ENCODE data around the gene HS3ST1.
"Not testable (repeated sequence)": the region's sequence is repeated elsewhere in the genome, so short reads cannot be mapped to it uniquely, and the experiment has no call there.

HS3ST1 gene

GRCh38 chr4:11397819-11398610 lies 30.7 kb downstream of the HS3ST1 start:
- DNase-seq (ENCODE audit: low read depth in 1 of 2, low spot score in 1 of 2) = no peak
- TF ChIP-seq SPI1 (IDR thresholded peaks at IDR 0.05; ENCODE audit: borderline replicate concordance, low read depth) (no peak), POLR2AphosphoS5 (IDR thresholded peaks at IDR 0.05; ENCODE audit: low read depth) (no peak), REST (IDR thresholded peaks at IDR 0.05; ENCODE audit: insufficient replicate concordance, low read depth) (no peak), CTCF (IDR thresholded peaks at IDR 0.05; ENCODE audit: insufficient read depth, low read length) (no peak), GABPA (IDR thresholded peaks at IDR 0.05; ENCODE audit: low read depth) (no peak)
- H3K27ac ChIP-seq (replicated peaks) = no peak overlapping the region

GRCh38 chr4:11397146-11397545 lies 31.5 kb downstream of the HS3ST1 start:
- Histone ChIP-seq H3K4me3 (replicated peaks; ENCODE audit: insufficient read depth, low read length) (no peak overlapping the region), H3K27ac (replicated peaks) (no peak overlapping the region), H3K27me3 (ENCODE audit: insufficient read depth, poor library complexity, severe bottlenecking) (no peaks in the 10 kb centered on the region)
- DNase-seq (ENCODE audit: low read depth in 1 of 2, low spot score in 1 of 2) = no peak
- no peak for TF ChIP-seq POLR2AphosphoS5 (IDR thresholded peaks at IDR 0.05; ENCODE audit: low read depth)
- TF ChIP-seq REST (IDR thresholded peaks at IDR 0.05; ENCODE audit: insufficient replicate concordance, low read depth) = no peak
- no peak for TF ChIP-seq CTCF (IDR thresholded peaks at IDR 0.05; ENCODE audit: insufficient read depth, low read length)
- no peak for TF ChIP-seq SPI1 (IDR thresholded peaks at IDR 0.05; ENCODE audit: borderline replicate concordance, low read depth)
- no peak for TF ChIP-seq GABPA (IDR thresholded peaks at IDR 0.05; ENCODE audit: low read depth)

More at GRCh38 chr4:11397819-11398610, 30.7 kb downstream of the HS3ST1 start:
- Histone ChIP-seq H3K4me3 (replicated peaks; ENCODE audit: insufficient read depth, low read length) (no peak overlapping the region), H3K27me3 (ENCODE audit: insufficient read depth, poor library complexity, severe bottlenecking) (no peaks in the 10 kb centered on the region)

- H3K27ac ChIP-seq (replicated peaks) = no peak overlapping the region
Observed at GRCh38 chr4:11393551-11393950, 35.1 kb downstream of the HS3ST1 start.

GRCh38 chr4:11384072-11384471 lies 44.6 kb downstream of the HS3ST1 start:
- not testable (repeated sequence) for H3K4me3 ChIP-seq (replicated peaks; ENCODE audit: insufficient read depth, low read length); H3K27ac ChIP-seq (replicated peaks); H3K27me3 ChIP-seq (ENCODE audit: insufficient read depth, poor library complexity, severe bottlenecking); DNase-seq (ENCODE audit: low read depth in 1 of 2, low spot score in 1 of 2)

More at GRCh38 chr4:11393551-11393950, 35.1 kb downstream of the HS3ST1 start:
- Histone ChIP-seq H3K27me3 (ENCODE audit: insufficient read depth, poor library complexity, severe bottlenecking) (no peaks in the 10 kb centered on the region), H3K4me3 (replicated peaks; ENCODE audit: insufficient read depth, low read length) (no peak overlapping the region)
- DNase-seq (ENCODE audit: low read depth in 1 of 2, low spot score in 1 of 2) = no peak
- TF ChIP-seq REST (IDR thresholded peaks at IDR 0.05; ENCODE audit: insufficient replicate concordance, low read depth) = no peak

Measured in HL-60 (cell line).